ENCODE results near the gene PLXNB3.

DNA sequence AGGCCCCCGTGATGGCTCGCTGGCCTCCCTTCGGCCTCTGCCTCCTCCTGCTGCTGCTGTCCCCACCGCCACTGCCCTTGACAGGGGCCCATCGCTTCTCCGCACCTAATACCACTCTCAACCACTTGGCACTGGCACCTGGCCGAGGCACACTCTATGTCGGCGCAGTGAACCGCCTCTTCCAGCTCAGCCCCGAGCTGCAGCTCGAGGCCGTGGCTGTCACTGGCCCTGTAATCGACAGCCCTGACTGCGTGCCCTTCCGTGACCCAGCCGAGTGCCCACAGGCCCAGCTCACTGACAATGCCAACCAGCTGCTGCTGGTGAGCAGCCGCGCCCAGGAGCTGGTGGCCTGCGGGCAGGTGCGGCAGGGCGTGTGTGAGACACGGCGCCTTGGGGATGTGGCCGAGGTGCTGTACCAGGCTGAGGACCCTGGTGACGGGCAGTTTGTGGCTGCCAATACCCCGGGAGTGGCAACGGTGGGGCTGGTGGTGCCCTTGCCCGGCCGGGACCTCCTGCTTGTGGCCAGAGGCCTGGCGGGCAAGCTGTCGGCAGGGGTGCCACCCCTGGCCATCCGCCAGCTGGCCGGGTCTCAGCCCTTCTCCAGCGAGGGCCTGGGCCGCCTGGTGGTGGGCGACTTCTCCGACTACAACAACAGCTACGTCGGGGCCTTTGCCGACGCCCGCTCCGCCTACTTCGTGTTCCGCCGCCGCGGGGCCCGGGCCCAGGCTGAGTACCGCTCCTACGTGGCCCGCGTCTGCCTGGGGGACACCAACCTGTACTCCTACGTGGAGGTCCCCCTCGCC lies 3.0 kb downstream of the PLXNB3 start:
- TF ChIP-seq, protein P1, sequence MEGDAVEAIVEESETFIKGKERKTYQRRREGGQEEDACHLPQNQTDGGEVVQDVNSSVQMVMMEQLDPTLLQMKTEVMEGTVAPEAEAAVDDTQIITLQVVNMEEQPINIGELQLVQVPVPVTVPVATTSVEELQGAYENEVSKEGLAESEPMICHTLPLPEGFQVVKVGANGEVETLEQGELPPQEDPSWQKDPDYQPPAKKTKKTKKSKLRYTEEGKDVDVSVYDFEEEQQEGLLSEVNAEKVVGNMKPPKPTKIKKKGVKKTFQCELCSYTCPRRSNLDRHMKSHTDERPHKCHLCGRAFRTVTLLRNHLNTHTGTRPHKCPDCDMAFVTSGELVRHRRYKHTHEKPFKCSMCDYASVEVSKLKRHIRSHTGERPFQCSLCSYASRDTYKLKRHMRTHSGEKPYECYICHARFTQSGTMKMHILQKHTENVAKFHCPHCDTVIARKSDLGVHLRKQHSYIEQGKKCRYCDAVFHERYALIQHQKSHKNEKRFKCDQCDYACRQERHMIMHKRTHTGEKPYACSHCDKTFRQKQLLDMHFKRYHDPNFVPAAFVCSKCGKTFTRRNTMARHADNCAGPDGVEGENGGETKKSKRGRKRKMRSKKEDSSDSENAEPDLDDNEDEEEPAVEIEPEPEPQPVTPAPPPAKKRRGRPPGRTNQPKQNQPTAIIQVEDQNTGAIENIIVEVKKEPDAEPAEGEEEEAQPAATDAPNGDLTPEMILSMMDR (conservative IDR thresholded peaks at IDR 0.05; ENCODE audit: low read depth in 2 of 2): no peak
- TF ChIP-seq STAT1 (IDR thresholded peaks at IDR 0.05; ENCODE audit: unreplicated experiment): no peak
- TF ChIP-seq, protein P2, sequence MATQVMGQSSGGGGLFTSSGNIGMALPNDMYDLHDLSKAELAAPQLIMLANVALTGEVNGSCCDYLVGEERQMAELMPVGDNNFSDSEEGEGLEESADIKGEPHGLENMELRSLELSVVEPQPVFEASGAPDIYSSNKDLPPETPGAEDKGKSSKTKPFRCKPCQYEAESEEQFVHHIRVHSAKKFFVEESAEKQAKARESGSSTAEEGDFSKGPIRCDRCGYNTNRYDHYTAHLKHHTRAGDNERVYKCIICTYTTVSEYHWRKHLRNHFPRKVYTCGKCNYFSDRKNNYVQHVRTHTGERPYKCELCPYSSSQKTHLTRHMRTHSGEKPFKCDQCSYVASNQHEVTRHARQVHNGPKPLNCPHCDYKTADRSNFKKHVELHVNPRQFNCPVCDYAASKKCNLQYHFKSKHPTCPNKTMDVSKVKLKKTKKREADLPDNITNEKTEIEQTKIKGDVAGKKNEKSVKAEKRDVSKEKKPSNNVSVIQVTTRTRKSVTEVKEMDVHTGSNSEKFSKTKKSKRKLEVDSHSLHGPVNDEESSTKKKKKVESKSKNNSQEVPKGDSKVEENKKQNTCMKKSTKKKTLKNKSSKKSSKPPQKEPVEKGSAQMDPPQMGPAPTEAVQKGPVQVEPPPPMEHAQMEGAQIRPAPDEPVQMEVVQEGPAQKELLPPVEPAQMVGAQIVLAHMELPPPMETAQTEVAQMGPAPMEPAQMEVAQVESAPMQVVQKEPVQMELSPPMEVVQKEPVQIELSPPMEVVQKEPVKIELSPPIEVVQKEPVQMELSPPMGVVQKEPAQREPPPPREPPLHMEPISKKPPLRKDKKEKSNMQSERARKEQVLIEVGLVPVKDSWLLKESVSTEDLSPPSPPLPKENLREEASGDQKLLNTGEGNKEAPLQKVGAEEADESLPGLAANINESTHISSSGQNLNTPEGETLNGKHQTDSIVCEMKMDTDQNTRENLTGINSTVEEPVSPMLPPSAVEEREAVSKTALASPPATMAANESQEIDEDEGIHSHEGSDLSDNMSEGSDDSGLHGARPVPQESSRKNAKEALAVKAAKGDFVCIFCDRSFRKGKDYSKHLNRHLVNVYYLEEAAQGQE (IDR thresholded peaks at IDR 0.05; ENCODE audit: unreplicated experiment): no peak
- TF ChIP-seq JUNB (IDR thresholded peaks at IDR 0.05; ENCODE audit: unreplicated experiment): no peak
- TF ChIP-seq EZH2phosphoT487 (IDR thresholded peaks at IDR 0.05; ENCODE audit: unreplicated experiment): no peak

Measured in GM23338 (cell line).